ENCODE results near the gene ST6GAL1. TPM values are rescaled to one million over a fixed set of nuclear protein-coding genes. Genes with fewer than 3 reads are reported as not detected.

ST6GAL1 gene
- total and polyA plus RNA-seq, 2 experiments from 2014 or later = 17.6 to 65.1 TPM

DNA sequence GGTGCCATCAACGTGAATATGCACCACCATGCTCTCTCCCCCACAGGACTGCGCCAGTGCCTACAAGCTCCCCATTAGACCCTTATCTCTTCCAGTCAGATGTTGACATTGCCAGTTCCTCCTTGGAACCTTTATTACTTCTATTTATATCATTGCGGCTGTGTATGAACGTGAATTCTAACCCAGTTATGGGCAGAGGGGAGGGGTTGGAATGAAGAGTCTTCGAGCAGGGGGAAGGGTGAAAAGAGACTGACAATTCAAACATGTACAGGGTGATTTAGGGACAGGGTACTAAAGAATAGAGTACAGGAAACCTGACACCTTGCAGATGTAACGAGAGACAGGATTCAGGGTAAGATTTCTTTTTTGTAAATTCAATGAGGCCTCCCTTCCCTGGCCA is 41.8 kb upstream of the ST6GAL1 start:
- H3K9me3 Mint-ChIP-seq = peaks cover 6% of the 10 kb centered on the region; the same call in 1 of the 3 replicates
- peaks cover 42% of the 10 kb centered on the region for H3K4me1 ChIP-seq (ENCODE audit: insufficient read depth)
- H3K4me2 ChIP-seq = peak overlapping the region; percentile 64
- peak; percentile 44 for ATAC-seq
- H3K4me3 ChIP-seq = peak overlapping the region; percentile 7; the same call in 1 of the 2 replicates
- H3K27me3 ChIP-seq (ENCODE audit: insufficient read depth) = no peaks in the 10 kb centered on the region
- H3K27ac ChIP-seq (ENCODE audit: low read depth) = no peak overlapping the region
- TF ChIP-seq, protein P1, sequence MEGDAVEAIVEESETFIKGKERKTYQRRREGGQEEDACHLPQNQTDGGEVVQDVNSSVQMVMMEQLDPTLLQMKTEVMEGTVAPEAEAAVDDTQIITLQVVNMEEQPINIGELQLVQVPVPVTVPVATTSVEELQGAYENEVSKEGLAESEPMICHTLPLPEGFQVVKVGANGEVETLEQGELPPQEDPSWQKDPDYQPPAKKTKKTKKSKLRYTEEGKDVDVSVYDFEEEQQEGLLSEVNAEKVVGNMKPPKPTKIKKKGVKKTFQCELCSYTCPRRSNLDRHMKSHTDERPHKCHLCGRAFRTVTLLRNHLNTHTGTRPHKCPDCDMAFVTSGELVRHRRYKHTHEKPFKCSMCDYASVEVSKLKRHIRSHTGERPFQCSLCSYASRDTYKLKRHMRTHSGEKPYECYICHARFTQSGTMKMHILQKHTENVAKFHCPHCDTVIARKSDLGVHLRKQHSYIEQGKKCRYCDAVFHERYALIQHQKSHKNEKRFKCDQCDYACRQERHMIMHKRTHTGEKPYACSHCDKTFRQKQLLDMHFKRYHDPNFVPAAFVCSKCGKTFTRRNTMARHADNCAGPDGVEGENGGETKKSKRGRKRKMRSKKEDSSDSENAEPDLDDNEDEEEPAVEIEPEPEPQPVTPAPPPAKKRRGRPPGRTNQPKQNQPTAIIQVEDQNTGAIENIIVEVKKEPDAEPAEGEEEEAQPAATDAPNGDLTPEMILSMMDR (conservative IDR thresholded peaks at IDR 0.05; ENCODE audit: low read depth in 2 of 2) = no peak
- TF ChIP-seq, protein P2, sequence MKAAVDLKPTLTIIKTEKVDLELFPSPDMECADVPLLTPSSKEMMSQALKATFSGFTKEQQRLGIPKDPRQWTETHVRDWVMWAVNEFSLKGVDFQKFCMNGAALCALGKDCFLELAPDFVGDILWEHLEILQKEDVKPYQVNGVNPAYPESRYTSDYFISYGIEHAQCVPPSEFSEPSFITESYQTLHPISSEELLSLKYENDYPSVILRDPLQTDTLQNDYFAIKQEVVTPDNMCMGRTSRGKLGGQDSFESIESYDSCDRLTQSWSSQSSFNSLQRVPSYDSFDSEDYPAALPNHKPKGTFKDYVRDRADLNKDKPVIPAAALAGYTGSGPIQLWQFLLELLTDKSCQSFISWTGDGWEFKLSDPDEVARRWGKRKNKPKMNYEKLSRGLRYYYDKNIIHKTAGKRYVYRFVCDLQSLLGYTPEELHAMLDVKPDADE (IDR thresholded peaks at IDR 0.05) = no peak
- TF ChIP-seq EZH2phosphoT487 (IDR thresholded peaks at IDR 0.05; ENCODE audit: unreplicated experiment) = no peak
- TF ChIP-seq, protein P3, sequence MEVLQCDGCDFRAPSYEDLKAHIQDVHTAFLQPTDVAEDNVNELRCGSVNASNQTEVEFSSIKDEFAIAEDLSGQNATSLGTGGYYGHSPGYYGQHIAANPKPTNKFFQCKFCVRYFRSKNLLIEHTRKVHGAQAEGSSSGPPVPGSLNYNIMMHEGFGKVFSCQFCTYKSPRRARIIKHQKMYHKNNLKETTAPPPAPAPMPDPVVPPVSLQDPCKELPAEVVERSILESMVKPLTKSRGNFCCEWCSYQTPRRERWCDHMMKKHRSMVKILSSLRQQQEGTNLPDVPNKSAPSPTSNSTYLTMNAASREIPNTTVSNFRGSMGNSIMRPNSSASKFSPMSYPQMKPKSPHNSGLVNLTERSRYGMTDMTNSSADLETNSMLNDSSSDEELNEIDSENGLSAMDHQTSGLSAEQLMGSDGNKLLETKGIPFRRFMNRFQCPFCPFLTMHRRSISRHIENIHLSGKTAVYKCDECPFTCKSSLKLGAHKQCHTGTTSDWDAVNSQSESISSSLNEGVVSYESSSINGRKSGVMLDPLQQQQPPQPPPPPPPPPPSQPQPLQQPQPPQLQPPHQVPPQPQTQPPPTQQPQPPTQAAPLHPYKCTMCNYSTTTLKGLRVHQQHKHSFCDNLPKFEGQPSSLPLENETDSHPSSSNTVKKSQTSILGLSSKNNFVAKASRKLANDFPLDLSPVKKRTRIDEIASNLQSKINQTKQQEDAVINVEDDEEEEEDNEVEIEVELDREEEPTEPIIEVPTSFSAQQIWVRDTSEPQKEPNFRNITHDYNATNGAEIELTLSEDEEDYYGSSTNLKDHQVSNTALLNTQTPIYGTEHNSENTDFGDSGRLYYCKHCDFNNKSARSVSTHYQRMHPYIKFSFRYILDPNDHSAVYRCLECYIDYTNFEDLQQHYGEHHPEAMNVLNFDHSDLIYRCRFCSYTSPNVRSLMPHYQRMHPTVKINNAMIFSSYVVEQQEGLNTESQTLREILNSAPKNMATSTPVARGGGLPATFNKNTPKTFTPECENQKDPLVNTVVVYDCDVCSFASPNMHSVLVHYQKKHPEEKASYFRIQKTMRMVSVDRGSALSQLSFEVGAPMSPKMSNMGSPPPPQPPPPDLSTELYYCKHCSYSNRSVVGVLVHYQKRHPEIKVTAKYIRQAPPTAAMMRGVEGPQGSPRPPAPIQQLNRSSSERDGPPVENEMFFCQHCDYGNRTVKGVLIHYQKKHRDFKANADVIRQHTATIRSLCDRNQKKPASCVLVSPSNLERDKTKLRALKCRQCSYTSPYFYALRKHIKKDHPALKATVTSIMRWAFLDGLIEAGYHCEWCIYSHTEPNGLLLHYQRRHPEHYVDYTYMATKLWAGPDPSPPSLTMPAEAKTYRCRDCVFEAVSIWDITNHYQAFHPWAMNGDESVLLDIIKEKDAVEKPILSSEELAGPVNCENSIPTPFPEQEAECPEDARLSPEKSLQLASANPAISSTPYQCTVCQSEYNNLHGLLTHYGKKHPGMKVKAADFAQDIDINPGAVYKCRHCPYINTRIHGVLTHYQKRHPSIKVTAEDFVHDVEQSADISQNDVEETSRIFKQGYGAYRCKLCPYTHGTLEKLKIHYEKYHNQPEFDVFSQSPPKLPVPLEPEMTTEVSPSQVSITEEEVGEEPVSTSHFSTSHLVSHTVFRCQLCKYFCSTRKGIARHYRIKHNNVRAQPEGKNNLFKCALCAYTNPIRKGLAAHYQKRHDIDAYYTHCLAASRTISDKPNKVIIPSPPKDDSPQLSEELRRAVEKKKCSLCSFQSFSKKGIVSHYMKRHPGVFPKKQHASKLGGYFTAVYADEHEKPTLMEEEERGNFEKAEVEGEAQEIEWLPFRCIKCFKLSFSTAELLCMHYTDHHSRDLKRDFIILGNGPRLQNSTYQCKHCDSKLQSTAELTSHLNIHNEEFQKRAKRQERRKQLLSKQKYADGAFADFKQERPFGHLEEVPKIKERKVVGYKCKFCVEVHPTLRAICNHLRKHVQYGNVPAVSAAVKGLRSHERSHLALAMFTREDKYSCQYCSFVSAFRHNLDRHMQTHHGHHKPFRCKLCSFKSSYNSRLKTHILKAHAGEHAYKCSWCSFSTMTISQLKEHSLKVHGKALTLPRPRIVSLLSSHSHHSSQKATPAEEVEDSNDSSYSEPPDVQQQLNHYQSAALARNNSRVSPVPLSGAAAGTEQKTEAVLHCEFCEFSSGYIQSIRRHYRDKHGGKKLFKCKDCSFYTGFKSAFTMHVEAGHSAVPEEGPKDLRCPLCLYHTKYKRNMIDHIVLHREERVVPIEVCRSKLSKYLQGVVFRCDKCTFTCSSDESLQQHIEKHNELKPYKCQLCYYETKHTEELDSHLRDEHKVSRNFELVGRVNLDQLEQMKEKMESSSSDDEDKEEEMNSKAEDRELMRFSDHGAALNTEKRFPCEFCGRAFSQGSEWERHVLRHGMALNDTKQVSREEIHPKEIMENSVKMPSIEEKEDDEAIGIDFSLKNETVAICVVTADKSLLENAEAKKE (CRISPR knock-in tag; IDR thresholded peaks at IDR 0.05) = no peak
- TF ChIP-seq, protein P4, sequence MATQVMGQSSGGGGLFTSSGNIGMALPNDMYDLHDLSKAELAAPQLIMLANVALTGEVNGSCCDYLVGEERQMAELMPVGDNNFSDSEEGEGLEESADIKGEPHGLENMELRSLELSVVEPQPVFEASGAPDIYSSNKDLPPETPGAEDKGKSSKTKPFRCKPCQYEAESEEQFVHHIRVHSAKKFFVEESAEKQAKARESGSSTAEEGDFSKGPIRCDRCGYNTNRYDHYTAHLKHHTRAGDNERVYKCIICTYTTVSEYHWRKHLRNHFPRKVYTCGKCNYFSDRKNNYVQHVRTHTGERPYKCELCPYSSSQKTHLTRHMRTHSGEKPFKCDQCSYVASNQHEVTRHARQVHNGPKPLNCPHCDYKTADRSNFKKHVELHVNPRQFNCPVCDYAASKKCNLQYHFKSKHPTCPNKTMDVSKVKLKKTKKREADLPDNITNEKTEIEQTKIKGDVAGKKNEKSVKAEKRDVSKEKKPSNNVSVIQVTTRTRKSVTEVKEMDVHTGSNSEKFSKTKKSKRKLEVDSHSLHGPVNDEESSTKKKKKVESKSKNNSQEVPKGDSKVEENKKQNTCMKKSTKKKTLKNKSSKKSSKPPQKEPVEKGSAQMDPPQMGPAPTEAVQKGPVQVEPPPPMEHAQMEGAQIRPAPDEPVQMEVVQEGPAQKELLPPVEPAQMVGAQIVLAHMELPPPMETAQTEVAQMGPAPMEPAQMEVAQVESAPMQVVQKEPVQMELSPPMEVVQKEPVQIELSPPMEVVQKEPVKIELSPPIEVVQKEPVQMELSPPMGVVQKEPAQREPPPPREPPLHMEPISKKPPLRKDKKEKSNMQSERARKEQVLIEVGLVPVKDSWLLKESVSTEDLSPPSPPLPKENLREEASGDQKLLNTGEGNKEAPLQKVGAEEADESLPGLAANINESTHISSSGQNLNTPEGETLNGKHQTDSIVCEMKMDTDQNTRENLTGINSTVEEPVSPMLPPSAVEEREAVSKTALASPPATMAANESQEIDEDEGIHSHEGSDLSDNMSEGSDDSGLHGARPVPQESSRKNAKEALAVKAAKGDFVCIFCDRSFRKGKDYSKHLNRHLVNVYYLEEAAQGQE (IDR thresholded peaks at IDR 0.05; ENCODE audit: unreplicated experiment) = no peak
- no peak for TF ChIP-seq NANOG (IDR thresholded peaks at IDR 0.05; ENCODE audit: borderline replicate concordance)
- no peak for TF ChIP-seq POLR2AphosphoS5 (IDR thresholded peaks at IDR 0.05; ENCODE audit: low read depth)
- TF ChIP-seq EZH2 (IDR thresholded peaks at IDR 0.05; ENCODE audit: low read depth, unreplicated experiment) = no peak
- TF ChIP-seq JUNB (IDR thresholded peaks at IDR 0.05; ENCODE audit: unreplicated experiment) = no peak
- TF ChIP-seq ZNF331 (CRISPR knock-in tag; IDR thresholded peaks at IDR 0.05; ENCODE audit: low read depth) = no peak
- no peak for TF ChIP-seq STAT1 (IDR thresholded peaks at IDR 0.05; ENCODE audit: unreplicated experiment)
- H2AFZ ChIP-seq = no peak overlapping the region
- no peaks in the 10 kb centered on the region for H3K79me2 ChIP-seq (replicated peaks; ENCODE audit: insufficient read depth)
- H3K36me3 Mint-ChIP-seq (ENCODE audit: low read depth) = peaks cover 5% of the 10 kb centered on the region; the same call in 1 of the 3 replicates
- DNase-seq (ENCODE audit: low spot score) = peak; percentile 30
- H3F3A ChIP-seq (replicated peaks; ENCODE audit: low read depth) = no peaks in the 10 kb centered on the region
- no peak overlapping the region for H3K4me3 Mint-ChIP-seq
- no peaks in the 10 kb centered on the region for H4K20me1 ChIP-seq (replicated peaks; ENCODE audit: insufficient read depth)
- no peaks in the 10 kb centered on the region for H3K36me3 ChIP-seq (ENCODE audit: insufficient read depth)
- no peak overlapping the region for H3K27ac Mint-ChIP-seq
- H3K27me3 Mint-ChIP-seq (ENCODE audit: insufficient read depth, low read depth, poor library complexity) = peaks cover 1% of the 10 kb centered on the region
- H3K4me1 Mint-ChIP-seq = peaks cover 37% of the 10 kb centered on the region
- peaks cover 10% of the 10 kb centered on the region for H3K9me2 ChIP-seq (ENCODE audit: insufficient read depth)
